MM.1S (cell line): ENCODE measurements around the gene PPIB.

Experiments used
- EZH2 ChIP-seq: fragments of 300-600 bp; sonication (generic); optimal IDR thresholded peaks from 2 replicates; pipeline ENCODE3; 2017; ENCODE audit warnings: low read depth, mild to moderate bottlenecking, antibody characterized with exemption, low read length, mixed read lengths
- TF ChIP-seq, protein P1 (sequence below): fragments of 300-600 bp; sonication (generic); IDR thresholded peaks from 2 replicates; pipeline ENCODE4 v1.5.1; 2016; ENCODE audit warnings: antibody characterized with exemption, low read length, mixed read lengths

DNA sequence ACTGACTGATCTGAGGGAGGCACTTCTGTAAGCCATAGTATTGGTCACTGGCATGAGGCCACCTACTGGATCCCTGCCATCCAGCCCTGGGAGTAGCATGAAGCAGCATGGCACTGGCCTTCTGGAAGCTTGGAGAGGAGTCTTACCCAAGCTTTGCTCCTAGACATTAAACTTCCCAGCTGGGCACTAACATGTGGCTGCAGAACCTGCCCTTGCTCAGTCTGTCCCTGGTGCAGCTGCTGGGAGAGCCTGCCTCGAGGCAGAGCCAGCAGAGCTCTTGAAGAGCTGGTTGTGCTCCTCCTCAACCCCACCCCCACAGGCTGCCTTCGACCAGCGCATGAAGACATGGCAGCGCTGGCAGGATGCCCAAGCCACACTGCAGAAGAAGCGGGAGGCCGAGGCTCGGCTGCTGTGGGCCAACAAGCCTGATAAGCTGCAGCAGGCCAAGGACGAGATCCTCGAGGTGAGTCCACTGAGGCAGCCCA lies 28.4 kb downstream of the PPIB start:
- TF ChIP-seq, protein P1, sequence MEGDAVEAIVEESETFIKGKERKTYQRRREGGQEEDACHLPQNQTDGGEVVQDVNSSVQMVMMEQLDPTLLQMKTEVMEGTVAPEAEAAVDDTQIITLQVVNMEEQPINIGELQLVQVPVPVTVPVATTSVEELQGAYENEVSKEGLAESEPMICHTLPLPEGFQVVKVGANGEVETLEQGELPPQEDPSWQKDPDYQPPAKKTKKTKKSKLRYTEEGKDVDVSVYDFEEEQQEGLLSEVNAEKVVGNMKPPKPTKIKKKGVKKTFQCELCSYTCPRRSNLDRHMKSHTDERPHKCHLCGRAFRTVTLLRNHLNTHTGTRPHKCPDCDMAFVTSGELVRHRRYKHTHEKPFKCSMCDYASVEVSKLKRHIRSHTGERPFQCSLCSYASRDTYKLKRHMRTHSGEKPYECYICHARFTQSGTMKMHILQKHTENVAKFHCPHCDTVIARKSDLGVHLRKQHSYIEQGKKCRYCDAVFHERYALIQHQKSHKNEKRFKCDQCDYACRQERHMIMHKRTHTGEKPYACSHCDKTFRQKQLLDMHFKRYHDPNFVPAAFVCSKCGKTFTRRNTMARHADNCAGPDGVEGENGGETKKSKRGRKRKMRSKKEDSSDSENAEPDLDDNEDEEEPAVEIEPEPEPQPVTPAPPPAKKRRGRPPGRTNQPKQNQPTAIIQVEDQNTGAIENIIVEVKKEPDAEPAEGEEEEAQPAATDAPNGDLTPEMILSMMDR, result no peak
- TF ChIP-seq EZH2, result no peak
